ENCODE measurements around the gene CACNG5.

DNA sequence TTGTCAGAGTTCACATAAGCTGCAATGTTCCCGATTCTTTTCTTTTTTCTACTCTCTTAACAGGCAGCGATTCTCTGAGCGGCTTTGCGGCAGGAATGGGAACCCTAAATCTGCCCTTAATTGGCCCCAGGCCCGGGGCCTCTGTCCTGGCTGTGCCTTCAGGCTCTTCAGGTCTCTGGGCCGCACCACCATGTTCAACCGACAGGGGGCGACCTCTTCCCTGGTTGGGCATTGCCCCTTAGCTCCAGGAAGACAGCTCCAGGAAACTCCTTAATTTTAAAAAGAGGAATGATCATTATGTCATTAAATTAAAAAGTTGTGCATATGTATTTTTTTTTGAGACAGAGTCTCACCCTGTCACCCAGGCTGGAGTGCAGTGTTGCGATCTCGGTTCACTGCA, 20.3 kb downstream of the CACNG5 start:
- TF ChIP-seq, protein P1, sequence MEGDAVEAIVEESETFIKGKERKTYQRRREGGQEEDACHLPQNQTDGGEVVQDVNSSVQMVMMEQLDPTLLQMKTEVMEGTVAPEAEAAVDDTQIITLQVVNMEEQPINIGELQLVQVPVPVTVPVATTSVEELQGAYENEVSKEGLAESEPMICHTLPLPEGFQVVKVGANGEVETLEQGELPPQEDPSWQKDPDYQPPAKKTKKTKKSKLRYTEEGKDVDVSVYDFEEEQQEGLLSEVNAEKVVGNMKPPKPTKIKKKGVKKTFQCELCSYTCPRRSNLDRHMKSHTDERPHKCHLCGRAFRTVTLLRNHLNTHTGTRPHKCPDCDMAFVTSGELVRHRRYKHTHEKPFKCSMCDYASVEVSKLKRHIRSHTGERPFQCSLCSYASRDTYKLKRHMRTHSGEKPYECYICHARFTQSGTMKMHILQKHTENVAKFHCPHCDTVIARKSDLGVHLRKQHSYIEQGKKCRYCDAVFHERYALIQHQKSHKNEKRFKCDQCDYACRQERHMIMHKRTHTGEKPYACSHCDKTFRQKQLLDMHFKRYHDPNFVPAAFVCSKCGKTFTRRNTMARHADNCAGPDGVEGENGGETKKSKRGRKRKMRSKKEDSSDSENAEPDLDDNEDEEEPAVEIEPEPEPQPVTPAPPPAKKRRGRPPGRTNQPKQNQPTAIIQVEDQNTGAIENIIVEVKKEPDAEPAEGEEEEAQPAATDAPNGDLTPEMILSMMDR (tag by site-specific recombination; IDR thresholded peaks at IDR 0.05) = no peak
- TF ChIP-seq SP2 (tag by site-specific recombination; IDR thresholded peaks at IDR 0.05) (no peak), RBAK (tag by site-specific recombination; IDR thresholded peaks at IDR 0.05) (no peak), ZNF707 (tag by site-specific recombination; IDR thresholded peaks at IDR 0.05) (no peak), ZNF133 (tag by site-specific recombination; IDR thresholded peaks at IDR 0.05) (no peak), YY2 (tag by site-specific recombination; IDR thresholded peaks at IDR 0.05) (no peak), ZBTB17 (tag by site-specific recombination; IDR thresholded peaks at IDR 0.05) (no peak), ZNF747 (tag by site-specific recombination; IDR thresholded peaks at IDR 0.05) (no peak), TRIM28 (IDR thresholded peaks at IDR 0.05; ENCODE audit: borderline replicate concordance, low read length) (no peak), GLIS1 (tag by site-specific recombination; IDR thresholded peaks at IDR 0.05) (no peak)
- TF ChIP-seq, protein P2, sequence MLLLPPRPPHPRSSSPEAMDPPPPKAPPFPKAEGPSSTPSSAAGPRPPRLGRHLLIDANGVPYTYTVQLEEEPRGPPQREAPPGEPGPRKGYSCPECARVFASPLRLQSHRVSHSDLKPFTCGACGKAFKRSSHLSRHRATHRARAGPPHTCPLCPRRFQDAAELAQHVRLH (tag by site-specific recombination; IDR thresholded peaks at IDR 0.05) = no peak
- TF ChIP-seq, protein P3, sequence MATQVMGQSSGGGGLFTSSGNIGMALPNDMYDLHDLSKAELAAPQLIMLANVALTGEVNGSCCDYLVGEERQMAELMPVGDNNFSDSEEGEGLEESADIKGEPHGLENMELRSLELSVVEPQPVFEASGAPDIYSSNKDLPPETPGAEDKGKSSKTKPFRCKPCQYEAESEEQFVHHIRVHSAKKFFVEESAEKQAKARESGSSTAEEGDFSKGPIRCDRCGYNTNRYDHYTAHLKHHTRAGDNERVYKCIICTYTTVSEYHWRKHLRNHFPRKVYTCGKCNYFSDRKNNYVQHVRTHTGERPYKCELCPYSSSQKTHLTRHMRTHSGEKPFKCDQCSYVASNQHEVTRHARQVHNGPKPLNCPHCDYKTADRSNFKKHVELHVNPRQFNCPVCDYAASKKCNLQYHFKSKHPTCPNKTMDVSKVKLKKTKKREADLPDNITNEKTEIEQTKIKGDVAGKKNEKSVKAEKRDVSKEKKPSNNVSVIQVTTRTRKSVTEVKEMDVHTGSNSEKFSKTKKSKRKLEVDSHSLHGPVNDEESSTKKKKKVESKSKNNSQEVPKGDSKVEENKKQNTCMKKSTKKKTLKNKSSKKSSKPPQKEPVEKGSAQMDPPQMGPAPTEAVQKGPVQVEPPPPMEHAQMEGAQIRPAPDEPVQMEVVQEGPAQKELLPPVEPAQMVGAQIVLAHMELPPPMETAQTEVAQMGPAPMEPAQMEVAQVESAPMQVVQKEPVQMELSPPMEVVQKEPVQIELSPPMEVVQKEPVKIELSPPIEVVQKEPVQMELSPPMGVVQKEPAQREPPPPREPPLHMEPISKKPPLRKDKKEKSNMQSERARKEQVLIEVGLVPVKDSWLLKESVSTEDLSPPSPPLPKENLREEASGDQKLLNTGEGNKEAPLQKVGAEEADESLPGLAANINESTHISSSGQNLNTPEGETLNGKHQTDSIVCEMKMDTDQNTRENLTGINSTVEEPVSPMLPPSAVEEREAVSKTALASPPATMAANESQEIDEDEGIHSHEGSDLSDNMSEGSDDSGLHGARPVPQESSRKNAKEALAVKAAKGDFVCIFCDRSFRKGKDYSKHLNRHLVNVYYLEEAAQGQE (tag by site-specific recombination; IDR thresholded peaks at IDR 0.05) = no peak
- TF ChIP-seq, protein P4, sequence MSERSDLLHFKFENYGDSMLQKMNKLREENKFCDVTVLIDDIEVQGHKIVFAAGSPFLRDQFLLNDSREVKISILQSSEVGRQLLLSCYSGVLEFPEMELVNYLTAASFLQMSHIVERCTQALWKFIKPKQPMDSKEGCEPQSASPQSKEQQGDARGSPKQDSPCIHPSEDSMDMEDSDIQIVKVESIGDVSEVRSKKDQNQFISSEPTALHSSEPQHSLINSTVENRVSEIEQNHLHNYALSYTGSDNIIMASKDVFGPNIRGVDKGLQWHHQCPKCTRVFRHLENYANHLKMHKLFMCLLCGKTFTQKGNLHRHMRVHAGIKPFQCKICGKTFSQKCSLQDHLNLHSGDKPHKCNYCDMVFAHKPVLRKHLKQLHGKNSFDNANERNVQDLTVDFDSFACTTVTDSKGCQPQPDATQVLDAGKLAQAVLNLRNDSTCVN (tag by site-specific recombination; optimal IDR thresholded peaks at IDR 0.05) = no peak
